GM12878 (cell line): Measurements from ENCODE around the gene BAG3. TPM values are rescaled to one million over a fixed set of nuclear protein-coding genes. Genes with fewer than 3 reads are reported as not detected.

Source experiments
- ATAC-seq: fragments of 200-7000 bp; cut with Tn5 transposase; 3 replicates; pipeline ENCODE4 v1.9.1; 2020; ENCODE audit warnings: mild to moderate bottlenecking, moderate library complexity
- BruUV-seq: library from RNA; stranded (reverse); fragments of 400-500 nt; replicated peaks from 2 replicates; lab custom pipeline; 2021; lab: Mats Ljungman, UMichigan
- CTCF ChIA-PET: fragments of 300-600 bp; sonication (Branson Sonifier 250); formaldehyde crosslinking; extraction: SDS; loops from one replicate; lab custom pipeline; 2021; ENCODE audit warnings: inconsistent platforms; lab: Yijun Ruan, JAX
- POLR2A ChIA-PET: fragments of 350-600 bp; formaldehyde crosslinking; extraction: SDS; loops from one replicate; lab custom pipeline; 2021; ENCODE audit warnings: inconsistent platforms; lab: Charles Lee
- RAD21 ChIA-PET: fragments of 300-600 bp; sonication (Branson Sonifier 250); formaldehyde crosslinking; loops from one replicate; lab custom pipeline; 2023; ENCODE audit warnings: antibody characterized with exemption; ENCODE audit not compliant: unreplicated experiment; lab: Charles Lee
- SMC1A ChIA-PET: fragments of 300-600 bp; sonication (Branson Sonifier 250); formaldehyde crosslinking; loops from one replicate; lab custom pipeline; 2023; ENCODE audit not compliant: unreplicated experiment, uncharacterized antibody; lab: Charles Lee
- DNase-seq: peaks from one replicate; pipeline ENCODE4 v3.0.0-alpha.2; 2011; ENCODE audit warnings: low read depth, low spot score
- FAIRE-seq: peaks from 3 replicates; lab custom pipeline; 2011; peaks lifted over from hg19 to GRCh38; lab: Jason Lieb, UNC
- H2AFZ ChIP-seq: 2 replicates; pipeline ENCODE4 v1.6.0; 2011; ENCODE audit warnings: low read depth, low read length, control low read depth; ENCODE audit not compliant: control insufficient read depth
- H3K27ac ChIP-seq: 2 replicates; pipeline ENCODE4 v1.5.1; 2011; ENCODE audit warnings: control low read depth; ENCODE audit not compliant: control insufficient read depth, insufficient read depth
- H3K27me3 ChIP-seq, 2 experiments: replicated peaks in 1 of 2; 2 replicates each; pipeline versions ENCODE4 v1.6.0 to v1.6.1; 2011; ENCODE audit warnings: low read length in 1 of 2; ENCODE audit not compliant: control insufficient read depth in 2 of 2, insufficient read depth in 2 of 2
- H3K36me3 ChIP-seq, 2 experiments: 2 replicates each; pipeline ENCODE4 v1.5.1; 2011; ENCODE audit warnings: low read length in 1 of 2; ENCODE audit not compliant: control insufficient read depth in 2 of 2, insufficient read depth in 2 of 2
- H3K4me1 ChIP-seq: 2 replicates; pipeline ENCODE4 v1.6.1; 2011; ENCODE audit warnings: mild to moderate bottlenecking, low read length, moderate library complexity, mixed read lengths; ENCODE audit not compliant: control insufficient read depth, insufficient read depth
- H3K4me2 ChIP-seq: 2 replicates; pipeline ENCODE4 v1.6.0; 2011; ENCODE audit warnings: control low read depth; ENCODE audit not compliant: control insufficient read depth, insufficient read depth
- H3K4me3 ChIP-seq: fragments of 200-600 bp; sonication (generic); 2 replicates; pipeline ENCODE4 v1.5.1; 2016
- H3K79me2 ChIP-seq: 2 replicates; pipeline ENCODE4 v1.6.0; 2011; ENCODE audit warnings: low read length; ENCODE audit not compliant: control insufficient read depth, insufficient read depth
- H3K9ac ChIP-seq: 2 replicates; pipeline ENCODE4 v1.8.0; 2011; ENCODE audit warnings: low read length, control low read depth, mixed read lengths; ENCODE audit not compliant: control insufficient read depth, insufficient read depth
- H3K9me3 ChIP-seq: replicated peaks from 3 replicates; pipeline ENCODE4 v1.5.1; 2011; ENCODE audit warnings: mild to moderate bottlenecking, low read length; ENCODE audit not compliant: control insufficient read depth, insufficient read depth
- H4K20me1 ChIP-seq: 2 replicates; pipeline ENCODE4 v1.6.0; 2011; ENCODE audit not compliant: control insufficient read depth, insufficient read depth
- CBX5 ChIP-seq: sonication (generic); IDR thresholded peaks from 2 replicates; pipeline ENCODE4 v1.6.1; 2016; ENCODE audit warnings: low read depth, moderate library complexity, mild to moderate bottlenecking, inconsistent platforms
- EP300 ChIP-seq, 2 experiments: fragments of 150-350 bp in 1 of 2; IDR thresholded peaks; 2 replicates each; pipeline ENCODE4 v1.6.1; 2011 to 2012; ENCODE audit warnings: low read depth in 2 of 2, low read length in 2 of 2, borderline replicate concordance in 1 of 2, improper control_type of control experiment in 1 of 2, inconsistent platforms in 1 of 2; ENCODE audit not compliant: control insufficient read depth in 1 of 2
- IKZF1 ChIP-seq: fragments of 450-650 bp; conservative IDR thresholded peaks from 2 replicates; pipeline ENCODE4 v1.6.1; 2017; ENCODE audit warnings: antibody characterized with exemption, mild to moderate bottlenecking
- MTA3 ChIP-seq: IDR thresholded peaks from 2 replicates; pipeline ENCODE4 v1.6.1; 2012; ENCODE audit warnings: low read length, inconsistent platforms, borderline replicate concordance
- MYC ChIP-seq: IDR thresholded peaks from 2 replicates; pipeline ENCODE4 v1.6.1; 2011; ENCODE audit warnings: mild to moderate bottlenecking, low read length, moderate library complexity, inconsistent platforms; ENCODE audit not compliant: insufficient read depth, insufficient replicate concordance, insufficient read length, severe bottlenecking
- NFYA ChIP-seq: IDR thresholded peaks from 2 replicates; pipeline ENCODE4 v1.6.1; 2011; ENCODE audit warnings: low read depth, mild to moderate bottlenecking, low read length, improper control_type of control experiment, borderline replicate concordance
- RAD21 ChIP-seq: IDR thresholded peaks from 2 replicates; pipeline ENCODE4 v1.6.1; 2011; ENCODE audit warnings: mild to moderate bottlenecking, low read depth, low read length, moderate library complexity; ENCODE audit not compliant: insufficient read depth
- RAD51 ChIP-seq: fragments of 450-650 bp; IDR thresholded peaks from 2 replicates; pipeline ENCODE4 v1.6.1; 2016; ENCODE audit warnings: moderate library complexity, mild to moderate bottlenecking, inconsistent platforms
- TCF12 ChIP-seq: IDR thresholded peaks from 2 replicates; pipeline ENCODE4 v1.6.1; 2011; ENCODE audit warnings: low read depth, mild to moderate bottlenecking, low read length
- WGBS: methylation state at CpG from one replicate; pipeline ENCODE4 v1.1.6; 2016; ENCODE audit warnings: low lambda C conversion rate; ENCODE audit not compliant: insufficient replicate concordance, insufficient coverage; ENCODE audit errors: missing lambda C conversion rate; 5-methylcytosine and 5-hydroxymethylcytosine counted together
- in situ Hi-C: fragments of 300-500 bp; cut with MboI; formaldehyde crosslinking; loops from 9 replicates; pipeline ENCODE4 v1.14.3; 2018; ENCODE audit warnings: mixed read lengths
- intact Hi-C: fragments of 100-400 bp; cut with micrococcal nuclease; formaldehyde crosslinking; loops from one replicate; pipeline ENCODE4 v1.14.2; 2022; ENCODE audit not compliant: unreplicated experiment
- polyA plus RNA-seq, 11 experiments: library from polyadenylated mRNA; depleted of rRNA in 4 of 11; unstranded in 6 of 11; stranded (reverse) in 5 of 11; fragments of >200 nt; fragmentation: Nextera tagmentation in 4 of 11; fragmentation: Illumina TruSeq in 1 of 11; extraction: Ambion mirVana in 4 of 11; extraction: Trizol in 1 of 11; gene quantifications; 1 replicate in 1 of 11; 2 replicates in 10 of 11; pipeline versions ENCODE4 v1.2.1 to v1.2.3, GENCODE V29; 2011 to 2016; ENCODE audit warnings: inconsistent platforms in 2 of 11, missing spikeins in 2 of 11, low read depth in 1 of 11
- total RNA-seq, 4 experiments: library from RNA; depleted of rRNA in 3 of 4; stranded (reverse); fragments of >200 nt in 3 of 4; fragmentation: Illumina TruSeq in 1 of 4; extraction: Trizol in 1 of 4; gene quantifications; 2 replicates each; pipeline versions ENCODE4 v1.2.1 to v1.2.3, GENCODE V29; 2013 to 2021
- TF ChIP-seq, protein P1 (sequence below), 3 experiments: IDR thresholded peaks in 2 of 3; conservative IDR thresholded peaks in 1 of 3; 2 replicates each; pipeline ENCODE4 v1.5.1; 2011; ENCODE audit warnings: low read depth in 3 of 3, low read length in 3 of 3, mild to moderate bottlenecking in 3 of 3, control low read depth in 2 of 3, moderate library complexity in 2 of 3, inconsistent platforms in 1 of 3, mixed read lengths in 1 of 3; ENCODE audit not compliant: control insufficient read depth in 2 of 3, insufficient read depth in 1 of 3; ENCODE audit errors: extremely low read depth in 1 of 3

BAG3 gene
- total and polyA plus RNA-seq, 10 of the 15 experiments (the other 5 are each of a cell fraction or from before 2014, with no cell fraction given), result 0.71 to 14.1 (median 4.3) TPM

DNA sequence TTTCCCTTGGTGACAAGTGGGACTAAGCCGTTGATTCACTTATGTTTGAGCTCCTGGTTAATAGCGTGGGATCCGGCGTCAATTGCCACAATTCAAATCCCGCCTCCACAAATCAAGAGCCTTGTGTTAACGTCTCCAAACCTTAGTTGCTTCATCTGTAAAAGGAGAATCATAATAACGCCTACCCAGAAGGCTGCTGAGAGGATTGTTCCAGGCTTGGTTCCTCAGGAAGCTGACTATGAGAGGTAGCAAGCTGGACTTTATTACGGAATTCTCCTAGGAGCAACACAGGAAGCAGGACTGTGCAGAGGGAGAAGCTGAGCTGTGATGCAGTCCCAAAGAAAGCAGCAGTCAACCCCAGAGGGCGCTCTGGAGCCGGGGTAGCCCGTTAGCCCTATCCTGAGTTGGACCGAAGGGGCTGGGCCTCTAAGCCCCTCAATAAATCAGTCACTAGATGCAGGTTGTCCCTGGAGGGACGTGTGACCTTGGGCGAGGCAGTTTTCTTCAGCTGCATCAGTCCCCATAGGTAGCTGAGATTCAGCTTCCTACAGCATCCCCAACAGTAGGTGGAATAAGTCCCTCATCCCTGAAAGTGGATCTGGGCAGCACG, 6.9 kb upstream of the BAG3 start (continued):
- TF ChIP-seq NFYA (no peak), RAD51 (no peak), TCF12 (no peak), EP300 (IDR thresholded peaks at IDR 0.05; ENCODE audit: borderline replicate concordance in 1 of 2, control insufficient read depth in 1 of 2, low read depth in 2 of 2, low read length in 2 of 2) (no peak), RAD21 (0 out of 2 replicates have a peak, but pooled peaks have one; percentile 4), MYC (no peak)
- TF ChIP-seq, protein P1, sequence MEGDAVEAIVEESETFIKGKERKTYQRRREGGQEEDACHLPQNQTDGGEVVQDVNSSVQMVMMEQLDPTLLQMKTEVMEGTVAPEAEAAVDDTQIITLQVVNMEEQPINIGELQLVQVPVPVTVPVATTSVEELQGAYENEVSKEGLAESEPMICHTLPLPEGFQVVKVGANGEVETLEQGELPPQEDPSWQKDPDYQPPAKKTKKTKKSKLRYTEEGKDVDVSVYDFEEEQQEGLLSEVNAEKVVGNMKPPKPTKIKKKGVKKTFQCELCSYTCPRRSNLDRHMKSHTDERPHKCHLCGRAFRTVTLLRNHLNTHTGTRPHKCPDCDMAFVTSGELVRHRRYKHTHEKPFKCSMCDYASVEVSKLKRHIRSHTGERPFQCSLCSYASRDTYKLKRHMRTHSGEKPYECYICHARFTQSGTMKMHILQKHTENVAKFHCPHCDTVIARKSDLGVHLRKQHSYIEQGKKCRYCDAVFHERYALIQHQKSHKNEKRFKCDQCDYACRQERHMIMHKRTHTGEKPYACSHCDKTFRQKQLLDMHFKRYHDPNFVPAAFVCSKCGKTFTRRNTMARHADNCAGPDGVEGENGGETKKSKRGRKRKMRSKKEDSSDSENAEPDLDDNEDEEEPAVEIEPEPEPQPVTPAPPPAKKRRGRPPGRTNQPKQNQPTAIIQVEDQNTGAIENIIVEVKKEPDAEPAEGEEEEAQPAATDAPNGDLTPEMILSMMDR (IDR thresholded peaks at IDR 0.05 in 2 of 3, conservative IDR thresholded peaks at IDR 0.05 in 1 of 3; ENCODE audit: control insufficient read depth in 2 of 3, extremely low read depth in 1 of 3, insufficient read depth in 1 of 3, low read depth in 3 of 3, low read length in 3 of 3), result 0 out of 6 replicates have a peak, but pooled peaks of 1 of the 3 experiments have one; percentile 3

- ChIA-PET POLR2A (interaction anchor here (0.6 kb wide), 1 partner anchor 12 kb away, joined by 4 read pairs; no protein-coding TSS in a partner anchor), SMC1A (no interaction called here), RAD21 (no interaction called here)
- Histone ChIP-seq H3K79me2 (no peaks in the 10 kb centered on the region), H3K9ac (no peak overlapping the region), H3K36me3 (no peaks in the 10 kb centered on the region), H3K4me3 (no peak overlapping the region), H4K20me1 (no peaks in the 10 kb centered on the region), H3K4me2 (no peak overlapping the region), H2AFZ (no peak overlapping the region), H3K9me3 (no peaks in the 10 kb centered on the region; the same call in 2 of the 3 replicates), H3K27me3 (no peaks in the 10 kb centered on the region), H3K27ac (no peak overlapping the region)
- BruUV-seq, result no TSS peak
- WGBS, result 87% methylated on average over 3 of the region's 3 CpGs
- DNase-seq, result no peak
- in situ Hi-C loops (no loop called here), intact Hi-C loops (no loop called here)
- TF ChIP-seq CBX5 (0 out of 2 replicates have a peak, but pooled peaks have one; percentile 60), IKZF1 (no peak), MTA3 (no peak)
- TF ChIP-seq, all 136 proteins: peak for 1
- no peaks in the 10 kb centered on the region for H3K4me1 ChIP-seq
- CTCF ChIA-PET, result interaction anchor here (0.6 to 1.2 kb wide), 3 partner anchors 19 to 939 kb away, joined by 3 to 4 read pairs (median 3); no protein-coding TSS in a partner anchor
- FAIRE-seq, result no peak
- no peak for ATAC-seq
Measured at GRCh38 chr10:119644994-119645393, 6.2 kb upstream of the BAG3 start.
